ENCODE measurements around the gene MRPS27.

GRCh38 chr5:72206994-72207393, 113.0 kb downstream of the MRPS27 start:
- no peak for TF ChIP-seq CTCF (IDR thresholded peaks at IDR 0.05)
- no peak for TF ChIP-seq POLR2A (IDR thresholded peaks at IDR 0.05)
